Embryonic facial prominence (tissue), 1 donor: ENCODE data around the gene TMEM151A.
"Not testable (repeated sequence)": the region's sequence is repeated elsewhere in the genome, so short reads cannot be mapped to it uniquely, and the experiment has no call there.

ENCODE experiments used
- DNase-seq: peaks from one replicate; pipeline ENCODE4 v3.0.0-alpha.2; 2016; ENCODE audit errors: extremely low spot score

The TMEM151A gene

DNA sequence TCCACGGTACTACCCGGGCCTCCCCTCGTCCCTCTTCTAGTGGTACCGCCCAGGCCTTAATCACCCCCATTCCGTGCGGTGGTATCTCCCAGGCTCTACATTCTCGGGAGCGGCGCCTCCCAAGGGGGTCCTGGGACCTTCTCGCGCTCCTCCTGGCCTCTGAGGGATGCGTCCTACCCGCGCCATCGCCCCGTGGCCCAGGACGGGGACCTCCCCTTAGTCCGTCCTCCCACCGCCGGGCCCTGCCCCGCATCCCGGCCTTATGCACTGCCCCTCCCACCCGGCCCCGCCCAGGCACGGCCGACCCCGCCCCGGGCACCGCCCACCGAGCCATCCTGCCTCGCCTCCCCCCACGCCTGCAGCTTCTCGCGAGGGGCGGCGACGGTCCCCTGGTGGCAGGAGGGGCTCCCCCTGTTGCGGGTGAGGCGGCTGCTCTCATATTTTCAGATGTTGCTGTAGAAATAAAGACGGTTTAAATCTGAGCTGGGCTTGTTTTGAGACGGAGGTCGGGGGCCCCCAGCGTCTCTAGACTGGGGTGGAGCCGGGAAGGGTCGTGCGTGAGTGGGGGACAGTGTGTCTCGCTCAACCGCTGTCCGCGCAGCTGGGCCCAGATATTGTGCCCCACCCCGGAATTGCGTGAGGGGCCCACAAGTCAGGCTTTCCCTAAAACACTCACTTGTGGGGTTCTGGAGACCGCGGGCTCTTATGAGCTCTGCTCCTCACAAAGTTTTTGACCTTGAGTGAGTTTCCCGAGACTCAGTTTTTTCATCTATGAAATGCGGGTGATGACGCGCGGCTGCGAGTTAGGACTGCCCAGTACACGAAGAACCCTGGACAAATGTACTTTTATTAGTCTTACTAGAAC, 24.1 kb upstream of the TMEM151A start:
- DNase-seq: peak; percentile 71

DNA sequence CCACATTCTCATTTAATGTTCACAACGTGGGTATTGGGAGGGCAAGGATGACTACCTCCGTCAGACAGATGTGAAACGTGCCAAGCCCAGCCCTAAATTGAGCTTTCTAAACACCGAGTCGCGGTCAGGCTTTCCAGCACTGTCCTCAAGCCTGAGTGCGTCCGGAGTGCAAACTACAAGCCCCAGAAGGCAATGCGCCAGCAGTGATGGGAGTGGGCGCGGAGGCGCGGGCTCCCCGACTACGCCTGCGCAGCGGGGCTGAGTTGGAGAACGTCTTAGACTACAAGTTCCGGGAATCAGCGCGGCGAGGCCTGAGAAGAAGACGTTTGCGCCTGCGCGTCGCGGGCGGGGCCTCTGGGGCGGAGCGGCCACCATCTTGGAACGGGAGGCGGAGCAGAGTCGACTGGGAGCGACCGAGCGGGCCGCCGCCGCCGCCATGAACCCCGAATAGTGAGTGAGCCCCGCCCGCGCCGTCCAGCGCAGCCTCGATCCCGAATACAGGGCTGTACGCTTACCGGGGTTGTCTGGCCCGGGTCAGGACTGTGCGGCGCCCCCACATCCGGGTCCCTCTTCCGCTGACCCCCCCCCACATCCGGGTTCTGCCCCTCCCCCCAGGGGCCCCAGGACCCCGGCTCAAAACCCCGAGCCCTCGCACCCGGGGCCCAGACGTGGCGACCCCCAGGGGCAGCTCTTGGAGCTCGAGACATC, 23.3 kb upstream of the TMEM151A start, which contains the start of gene RAB1B:
TSS of gene RAB1B (plus strand) at position 396 of the 708 bp plus-strand sequence. CDS start at position 437, 41 bp downstream.
- DNase-seq: peak; percentile 100

DNA sequence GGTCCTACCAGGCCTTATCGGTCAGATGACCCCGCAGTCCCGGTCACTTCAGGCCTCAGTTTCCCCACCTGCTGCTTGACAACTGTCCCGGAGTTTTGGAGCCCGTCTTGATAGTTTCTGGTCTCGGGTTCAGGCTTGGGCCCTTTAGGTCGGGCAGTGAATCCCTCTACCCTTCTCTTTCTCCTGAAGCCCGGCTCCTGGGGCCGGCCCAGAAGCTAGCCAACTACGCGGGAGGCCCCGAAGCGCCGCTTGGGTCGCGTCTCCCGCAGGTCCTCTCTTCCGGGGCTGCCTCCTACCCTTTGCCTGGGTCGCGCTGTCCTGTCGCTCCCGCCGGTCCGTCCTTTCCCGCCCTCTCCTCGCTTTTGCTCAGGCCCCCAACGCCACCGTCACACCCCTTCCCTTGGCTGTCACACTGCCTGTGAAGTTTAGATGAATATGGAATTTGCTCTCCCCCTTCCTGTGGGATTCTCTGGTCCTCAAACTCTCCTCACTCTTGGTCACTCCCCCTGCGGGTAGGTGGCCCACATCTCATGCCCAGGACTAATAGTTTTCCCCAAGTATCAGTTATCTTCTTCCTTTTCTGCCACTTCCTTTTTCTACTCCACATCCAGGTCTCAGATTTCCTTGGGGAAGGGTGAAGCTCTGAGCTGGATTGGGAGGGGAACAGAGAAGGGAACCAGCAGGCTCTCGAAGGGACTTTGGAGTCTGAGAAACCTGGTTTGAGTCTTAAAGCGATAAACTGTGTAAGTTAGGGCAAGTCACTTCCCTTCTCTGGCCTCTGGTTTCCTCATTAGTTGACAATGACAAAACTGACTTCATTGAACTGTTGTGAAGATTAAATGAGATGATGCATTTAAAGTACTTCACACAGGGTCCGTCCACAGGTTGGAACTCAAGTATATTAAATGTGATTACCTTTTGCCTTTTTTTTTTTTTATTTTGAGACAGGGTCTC, 22.5 kb upstream of the TMEM151A start:
- no peak for DNase-seq

DNA sequence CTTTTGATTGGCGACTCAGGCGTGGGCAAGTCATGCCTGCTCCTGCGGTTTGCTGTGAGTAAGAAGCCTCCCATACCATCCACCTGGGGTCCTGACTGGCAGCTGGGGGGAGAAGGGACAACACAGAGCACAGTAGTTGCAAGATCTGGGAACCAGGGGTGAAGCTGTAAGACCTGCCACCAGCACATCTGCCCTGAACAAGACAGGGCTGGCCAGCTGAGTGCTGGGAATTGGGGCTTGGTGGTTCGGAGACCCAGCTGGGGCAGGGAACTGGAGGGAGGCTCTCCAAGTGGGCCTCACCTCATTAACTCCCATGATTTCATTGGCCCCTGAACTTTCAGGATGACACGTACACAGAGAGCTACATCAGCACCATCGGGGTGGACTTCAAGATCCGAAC, 19.9 kb upstream of the TMEM151A start:
- no peak for DNase-seq

DNA sequence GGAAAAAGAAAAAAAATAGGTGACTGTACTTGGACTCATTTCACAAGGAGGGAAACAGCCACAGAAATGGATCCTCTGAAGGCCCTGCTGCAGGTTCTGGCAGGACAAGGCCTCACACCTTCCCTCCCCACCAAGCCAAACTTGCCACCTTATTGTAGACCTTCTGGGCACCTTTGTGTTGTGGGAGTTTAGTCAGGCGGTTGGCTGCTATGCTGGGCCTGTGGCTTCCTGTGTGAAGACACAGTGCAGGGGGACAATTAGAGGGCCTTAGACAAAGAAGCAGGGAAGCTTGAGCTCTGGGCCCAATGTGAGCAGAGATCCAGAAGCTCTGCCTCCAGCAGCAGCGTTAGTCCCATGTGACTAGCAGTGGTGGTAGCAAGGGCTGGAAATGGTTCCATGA, 19.1 kb upstream of the TMEM151A start:
- no peak for DNase-seq

DNA sequence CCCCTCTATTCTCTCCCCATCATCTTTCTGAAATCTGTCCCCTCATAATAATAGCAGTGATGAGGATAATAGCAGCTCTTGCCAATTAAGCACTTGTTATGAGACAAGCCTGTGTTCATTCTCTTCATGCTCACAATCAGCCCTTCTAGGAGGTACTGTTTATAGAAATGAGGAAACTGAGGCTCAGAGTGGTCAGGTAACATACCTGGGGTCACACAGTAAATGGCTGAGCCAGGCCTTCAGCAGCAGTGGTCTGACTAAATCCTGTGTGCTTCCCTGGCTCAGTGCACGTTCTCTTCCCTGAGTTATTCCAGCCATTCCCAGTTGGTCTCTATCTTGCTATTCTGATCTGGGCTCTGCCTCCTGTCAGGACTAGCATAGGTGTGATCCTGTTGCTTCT, 17.5 kb upstream of the TMEM151A start:
- DNase-seq: no peak

DNA sequence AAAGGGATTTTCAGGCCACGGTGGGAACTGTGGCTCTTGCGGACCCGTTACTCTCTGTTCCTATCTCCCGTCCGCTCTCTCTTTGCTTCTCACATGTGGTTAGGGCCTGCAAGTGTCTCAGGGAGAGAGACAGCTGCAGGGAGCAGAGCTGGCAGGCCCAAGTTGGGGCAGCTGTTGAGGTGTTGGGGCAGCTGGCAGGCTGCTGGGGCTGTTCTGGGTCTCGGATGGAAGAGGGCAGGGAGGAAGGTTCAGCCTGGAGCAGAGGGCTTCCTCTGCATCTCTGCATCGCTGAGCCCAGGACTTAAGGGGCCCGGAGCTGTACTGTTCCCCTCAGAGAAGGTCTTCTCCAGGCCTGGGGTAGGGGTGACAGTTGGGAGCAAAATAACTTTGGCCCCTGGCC, 16.3 kb upstream of the TMEM151A start:
- DNase-seq: no peak

DNA sequence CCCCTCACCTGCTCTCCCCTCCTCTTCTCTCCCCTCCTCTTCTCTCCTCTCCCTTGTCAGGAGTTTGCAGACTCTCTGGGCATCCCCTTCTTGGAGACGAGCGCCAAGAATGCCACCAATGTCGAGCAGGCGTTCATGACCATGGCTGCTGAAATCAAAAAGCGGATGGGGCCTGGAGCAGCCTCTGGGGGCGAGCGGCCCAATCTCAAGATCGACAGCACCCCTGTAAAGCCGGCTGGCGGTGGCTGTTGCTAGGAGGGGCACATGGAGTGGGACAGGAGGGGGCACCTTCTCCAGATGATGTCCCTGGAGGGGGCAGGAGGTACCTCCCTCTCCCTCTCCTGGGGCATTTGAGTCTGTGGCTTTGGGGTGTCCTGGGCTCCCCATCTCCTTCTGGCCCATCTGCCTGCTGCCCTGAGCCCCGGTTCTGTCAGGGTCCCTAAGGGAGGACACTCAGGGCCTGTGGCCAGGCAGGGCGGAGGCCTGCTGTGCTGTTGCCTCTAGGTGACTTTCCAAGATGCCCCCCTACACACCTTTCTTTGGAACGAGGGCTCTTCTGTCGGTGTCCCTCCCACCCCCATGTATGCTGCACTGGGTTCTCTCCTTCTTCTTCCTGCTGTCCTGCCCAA, 15.6 kb upstream of the TMEM151A start:
- no peak for DNase-seq

DNA sequence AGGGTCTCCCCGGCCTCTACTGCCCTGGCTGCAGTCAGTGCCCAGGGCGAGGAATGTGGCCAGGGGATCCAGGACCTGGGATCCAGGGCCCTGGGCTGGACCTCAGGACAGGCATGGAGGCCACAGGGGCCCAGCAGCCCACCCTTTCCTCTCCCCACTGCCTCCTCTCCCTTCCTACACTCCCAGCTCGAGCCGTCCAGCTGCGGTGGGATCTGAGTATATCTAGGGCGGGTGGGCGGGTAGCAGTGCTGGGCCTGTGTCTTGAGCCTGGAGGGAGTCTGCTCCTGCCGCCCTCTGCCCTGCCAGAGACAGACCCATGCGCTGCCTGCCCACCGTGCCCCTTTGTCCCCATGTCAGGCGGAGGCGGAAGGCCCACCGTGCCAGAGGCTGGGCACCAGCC, 15.1 kb upstream of the TMEM151A start:
- DNase-seq: not testable (repeated sequence)

DNA sequence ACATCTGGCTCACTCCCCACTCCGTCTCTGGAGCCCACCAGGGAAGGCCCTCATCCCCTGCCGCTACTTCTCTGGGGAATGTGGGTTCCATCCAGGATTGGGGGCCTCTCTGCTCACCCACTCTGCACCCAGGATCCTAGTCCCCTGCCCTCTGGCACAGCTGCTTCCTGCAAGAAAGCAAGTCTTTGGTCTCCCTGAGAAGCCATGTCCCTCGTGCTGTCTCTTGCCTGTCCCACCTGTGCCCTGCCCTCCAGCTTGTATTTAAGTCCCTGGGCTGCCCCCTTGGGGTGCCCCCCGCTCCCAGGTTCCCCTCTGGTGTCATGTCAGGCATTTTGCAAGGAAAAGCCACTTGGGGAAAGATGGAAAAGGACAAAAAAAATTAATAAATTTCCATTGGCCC, 14.6 kb upstream of the TMEM151A start:
- DNase-seq: not testable (repeated sequence)

DNA sequence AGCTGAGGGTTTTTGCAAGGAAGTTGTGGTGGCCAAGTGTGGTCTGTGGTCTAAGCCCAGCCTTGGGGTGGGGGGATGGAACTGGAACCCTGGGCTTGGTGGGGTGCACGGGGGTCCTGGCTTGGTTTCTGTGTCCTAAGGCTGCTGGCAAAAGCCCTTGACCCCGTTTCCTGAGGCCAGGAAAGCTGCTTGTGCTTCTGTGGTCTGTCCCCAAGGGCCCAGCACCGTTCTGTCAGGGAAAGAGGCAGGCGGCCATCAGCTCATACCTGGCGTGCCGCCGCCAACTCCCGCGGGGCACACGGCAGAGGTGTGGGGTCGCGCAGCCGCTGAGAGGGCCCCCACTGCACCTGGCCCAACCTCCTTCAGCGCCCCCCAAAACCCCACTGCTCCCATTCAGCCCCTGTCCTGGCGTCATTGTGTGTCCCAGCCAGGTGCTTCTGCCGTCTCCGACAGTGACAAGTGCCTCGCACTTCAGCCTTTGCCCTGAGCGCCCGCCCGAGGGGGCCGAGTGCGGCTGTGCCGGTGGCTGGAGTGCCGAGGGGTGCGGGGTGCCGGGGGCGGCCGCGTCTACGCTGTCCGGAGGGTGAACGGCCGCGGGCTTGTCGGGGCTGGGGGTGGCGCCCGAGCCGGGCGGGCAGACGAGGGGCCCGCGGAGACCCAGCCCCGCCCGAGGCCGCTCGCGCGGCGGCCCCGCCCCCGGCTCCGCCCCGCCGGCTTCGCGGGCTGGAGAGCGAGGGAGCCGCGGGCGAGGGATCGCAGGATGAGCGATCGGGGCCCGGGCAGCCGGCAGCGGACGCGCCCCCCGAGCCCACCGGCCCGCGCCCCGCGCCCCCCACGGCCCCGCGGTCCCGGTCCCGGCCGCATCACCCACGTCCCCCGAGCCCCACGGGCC, 14.0 kb upstream of the TMEM151A start, which contains the start of gene CNIH2:
TSS of gene CNIH2 (plus strand) at position 705 of the 892 bp plus-strand sequence. CDS start 282 bp downstream, outside the sequence.
- DNase-seq: no peak

DNA sequence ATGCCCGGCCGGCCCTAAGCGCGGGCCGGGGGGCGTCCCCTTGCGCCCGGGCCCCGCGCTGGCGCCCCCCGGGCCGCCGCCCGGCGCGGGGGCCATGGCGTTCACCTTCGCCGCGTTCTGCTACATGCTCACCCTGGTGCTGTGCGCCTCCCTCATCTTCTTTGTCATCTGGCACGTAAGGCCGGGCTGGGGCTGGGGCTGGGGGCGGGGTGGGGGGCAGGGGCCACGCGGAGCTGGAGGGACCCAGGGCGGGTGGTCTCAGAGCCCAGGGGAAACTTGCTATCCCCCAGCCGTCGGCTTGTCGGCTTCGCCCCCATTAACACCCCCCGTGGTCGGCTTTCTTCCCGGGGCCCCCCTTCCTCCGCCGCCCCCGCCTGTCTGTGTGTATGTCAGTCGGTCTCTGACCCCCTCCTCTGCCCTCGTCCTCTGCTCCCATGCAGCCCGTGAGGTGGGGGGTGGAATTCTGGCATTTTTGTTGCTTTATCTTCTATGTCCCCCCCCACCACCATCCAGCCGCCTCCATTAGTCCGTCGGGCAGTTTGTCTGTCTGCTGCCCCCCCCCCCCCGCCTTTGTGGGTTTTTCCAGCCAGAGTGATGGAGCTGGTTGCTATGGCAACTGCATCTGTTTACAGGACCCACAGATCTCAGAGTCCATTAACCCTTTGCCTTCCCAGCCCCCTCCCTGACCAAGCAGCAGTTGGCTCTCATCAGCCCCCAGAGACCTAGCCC, 13.2 kb upstream of the TMEM151A start:
- DNase-seq: no peak

DNA sequence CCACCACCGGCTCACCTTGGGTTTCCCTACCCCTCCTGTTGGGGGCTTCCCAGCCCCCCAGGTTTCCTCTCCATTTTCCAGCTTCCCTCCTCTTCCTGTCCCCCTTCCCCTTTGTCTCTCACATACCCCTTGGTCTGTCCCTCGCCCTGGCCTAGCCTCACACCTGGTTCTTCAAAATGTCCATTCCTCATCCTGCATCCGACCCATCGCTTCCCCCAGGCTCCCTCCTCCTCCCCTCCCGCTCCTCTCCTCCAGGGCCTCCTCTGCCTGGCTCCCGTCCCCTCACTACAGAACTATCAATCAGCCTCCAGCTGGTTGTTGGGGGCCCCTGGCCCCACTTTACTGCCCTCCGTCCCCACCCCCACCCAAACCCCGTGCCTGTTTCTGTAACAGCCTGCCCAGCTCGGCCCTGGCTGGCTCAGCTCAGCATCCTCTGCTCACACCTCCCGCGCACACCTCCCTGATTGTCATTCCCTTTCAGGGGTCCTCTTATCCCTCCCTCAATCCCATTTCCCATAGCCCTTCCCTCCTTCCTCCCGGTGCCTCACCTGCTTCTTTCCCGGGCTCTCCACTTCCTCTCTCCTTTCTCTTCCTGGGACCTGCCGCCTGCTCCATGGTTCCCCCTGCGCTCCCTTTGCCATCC, 12.5 kb upstream of the TMEM151A start:
- no peak for DNase-seq

DNA sequence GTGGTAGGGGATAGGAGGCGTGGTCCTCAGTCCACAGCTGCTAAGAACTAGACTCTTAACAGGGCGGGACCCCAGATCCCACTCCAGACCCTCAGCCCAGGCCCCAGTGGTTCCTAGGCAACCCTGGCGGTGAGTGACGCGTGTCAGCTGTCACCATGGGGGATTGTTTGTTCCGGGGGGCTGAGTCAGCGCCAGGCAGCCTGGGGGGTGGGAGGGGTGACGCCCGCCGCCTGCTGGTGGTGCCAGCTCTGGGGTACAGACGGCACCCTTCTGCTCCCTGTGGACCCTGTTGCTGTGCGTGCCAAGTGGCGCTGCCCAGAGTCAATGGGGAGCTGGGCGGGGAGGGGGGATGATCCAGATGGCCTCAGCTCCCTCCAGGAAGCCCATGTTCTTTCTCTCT, 11.3 kb upstream of the TMEM151A start:
- DNase-seq: no peak

DNA sequence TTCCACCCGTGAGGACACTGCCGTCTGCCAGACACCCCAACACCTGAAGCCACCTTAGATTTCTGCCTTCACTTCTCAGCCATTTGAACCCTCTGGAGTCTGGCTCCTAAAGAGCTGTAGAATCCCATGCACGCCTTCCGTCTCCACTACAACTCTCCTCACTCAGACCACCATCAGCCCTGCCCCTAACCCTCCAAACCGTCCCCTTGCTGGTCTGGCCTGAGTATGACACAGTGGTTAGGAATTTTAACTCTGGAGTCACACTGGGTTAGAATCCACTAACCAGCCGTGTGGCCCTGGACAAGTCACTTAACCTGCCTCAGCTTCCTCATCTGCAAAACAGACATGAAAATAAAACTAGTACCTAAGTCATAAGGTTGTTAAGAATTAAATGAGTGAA, 10.7 kb upstream of the TMEM151A start:
- DNase-seq: no peak

DNA sequence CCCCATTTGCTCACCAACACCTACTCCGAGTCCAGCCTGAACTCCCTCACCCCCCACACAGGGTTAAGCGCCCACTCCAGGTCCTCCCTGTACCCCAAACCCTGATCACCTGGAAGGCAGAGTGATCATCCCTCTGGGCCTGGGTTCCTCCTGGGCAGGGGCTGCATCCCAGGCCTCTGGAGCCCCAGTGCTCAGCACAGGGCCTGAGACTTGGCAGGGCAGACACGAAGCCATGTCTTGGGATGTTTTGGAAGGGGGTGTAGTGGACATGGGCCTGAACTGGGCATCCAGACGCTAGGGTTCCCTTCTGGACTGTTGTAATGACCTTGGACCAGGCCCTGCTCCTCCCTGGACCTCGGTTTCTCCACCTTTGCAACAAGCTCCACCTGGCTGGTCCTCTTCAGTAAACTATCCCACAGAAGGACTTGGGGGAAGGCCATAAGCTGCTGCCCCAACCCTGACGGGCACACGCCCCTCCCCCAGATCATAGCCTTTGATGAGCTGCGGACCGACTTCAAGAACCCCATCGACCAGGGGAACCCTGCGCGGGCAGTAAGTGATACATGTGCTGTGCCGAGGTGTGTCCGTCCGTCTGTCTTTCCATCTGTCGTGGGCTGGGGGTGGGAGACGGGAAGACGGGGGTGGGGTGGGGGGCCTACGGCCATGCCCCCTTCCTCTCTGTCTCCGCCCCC, 9.8 kb upstream of the TMEM151A start:
- DNase-seq: no peak

DNA sequence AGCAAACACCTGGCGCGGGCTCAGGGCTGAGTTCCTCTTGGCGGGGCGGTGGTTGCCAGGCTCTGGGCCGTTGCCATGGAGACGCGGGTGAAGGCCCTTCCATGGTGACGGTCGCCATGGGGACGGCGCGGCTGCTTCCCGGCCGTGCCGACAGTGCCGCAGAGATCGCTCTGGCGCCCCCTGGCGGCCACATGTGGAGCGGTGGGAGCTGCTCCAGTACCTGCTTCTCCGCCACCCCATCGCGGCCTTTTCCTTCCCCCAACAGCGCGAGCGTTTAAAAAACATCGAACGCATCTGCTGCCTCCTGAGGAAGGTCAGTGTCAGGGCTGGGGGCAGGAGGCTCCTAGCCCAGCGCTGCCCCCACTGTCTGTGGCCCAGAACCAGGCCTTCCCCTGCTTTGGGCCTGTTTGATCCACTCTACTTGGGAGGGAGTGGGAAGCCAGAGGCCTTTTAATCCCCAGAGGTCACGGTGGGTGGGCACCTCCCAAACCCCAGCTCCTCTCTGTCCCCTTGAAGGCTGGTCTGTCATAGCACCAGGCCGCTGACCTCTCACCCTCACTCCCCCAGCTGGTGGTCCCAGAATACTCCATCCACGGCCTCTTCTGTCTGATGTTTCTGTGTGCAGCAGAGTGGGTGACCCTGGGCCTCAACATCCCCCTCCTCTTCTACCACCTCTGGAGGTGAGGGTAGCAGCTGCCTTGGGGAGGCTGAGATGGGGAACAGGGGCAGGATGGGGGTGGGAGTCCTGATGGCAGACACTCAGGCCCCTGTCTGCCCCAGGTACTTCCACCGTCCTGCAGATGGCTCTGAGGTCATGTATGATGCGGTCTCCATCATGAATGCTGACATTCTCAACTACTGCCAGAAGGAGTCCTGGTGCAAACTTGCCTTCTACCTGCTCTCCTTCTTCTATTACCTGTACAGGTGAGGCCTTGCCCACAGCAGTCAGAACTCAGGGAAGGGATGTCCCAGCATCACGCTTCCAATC, 8.9 kb upstream of the TMEM151A start:
- peak; percentile 96 for DNase-seq
